Right hindlimb (tissue), 1 donor: ENCODE measurements around the gene ATP6V1F.

ENCODE experiments used
- DNase-seq: peaks from one replicate; pipeline ENCODE4 v3.0.0-alpha.2; 2018

The ATP6V1F gene

DNA sequence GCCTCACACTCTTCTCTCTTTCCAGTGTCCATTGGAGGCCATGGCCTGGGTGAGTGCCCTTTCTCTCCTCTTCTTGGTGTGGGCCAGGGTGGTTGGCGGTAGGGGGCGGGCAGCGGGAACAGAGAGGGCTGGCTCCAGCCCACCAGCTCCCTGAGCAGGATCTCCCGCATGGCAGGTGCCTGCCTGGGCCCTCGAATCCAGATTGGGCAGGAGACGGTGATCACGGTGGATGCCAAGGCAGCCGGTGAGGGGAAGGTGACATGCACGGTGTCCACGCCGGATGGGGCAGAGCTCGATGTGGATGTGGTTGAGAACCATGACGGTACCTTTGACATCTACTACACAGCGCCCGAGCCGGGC, 13.5 kb upstream of the ATP6V1F start:
- no peak for DNase-seq

DNA sequence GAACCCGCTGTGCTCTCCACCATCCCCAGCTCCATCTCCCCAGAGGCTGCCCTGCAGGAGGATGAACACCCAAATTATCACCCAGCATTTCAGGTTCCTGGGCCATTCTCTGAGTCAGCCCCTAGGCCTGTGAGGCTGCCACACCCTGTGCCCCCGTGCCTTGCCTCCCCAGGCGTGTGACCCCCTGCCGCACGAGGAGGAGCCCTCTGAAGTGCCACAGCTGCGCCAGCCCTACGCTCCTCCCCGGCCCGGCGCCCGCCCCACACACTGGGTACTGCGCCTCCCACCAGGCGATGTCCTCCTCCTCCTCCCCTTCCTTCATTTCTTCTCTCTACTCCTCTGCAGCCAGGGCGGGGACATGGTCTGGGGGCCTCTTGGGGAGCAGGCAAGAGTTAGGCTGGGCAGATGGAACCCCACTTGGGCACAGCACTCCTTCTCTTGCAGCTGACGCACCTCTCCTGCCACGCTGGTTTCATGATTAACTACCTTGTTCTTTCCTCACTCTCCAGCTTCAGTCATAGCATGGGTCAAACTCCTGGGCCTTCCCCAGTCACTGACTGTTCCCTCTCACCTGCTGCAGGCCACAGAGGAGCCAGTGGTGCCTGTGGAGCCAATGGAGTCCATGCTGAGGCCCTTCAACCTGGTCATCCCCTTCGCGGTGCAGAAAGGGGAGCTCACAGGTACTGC, 12.7 kb upstream of the ATP6V1F start:
- no peak for DNase-seq

DNA sequence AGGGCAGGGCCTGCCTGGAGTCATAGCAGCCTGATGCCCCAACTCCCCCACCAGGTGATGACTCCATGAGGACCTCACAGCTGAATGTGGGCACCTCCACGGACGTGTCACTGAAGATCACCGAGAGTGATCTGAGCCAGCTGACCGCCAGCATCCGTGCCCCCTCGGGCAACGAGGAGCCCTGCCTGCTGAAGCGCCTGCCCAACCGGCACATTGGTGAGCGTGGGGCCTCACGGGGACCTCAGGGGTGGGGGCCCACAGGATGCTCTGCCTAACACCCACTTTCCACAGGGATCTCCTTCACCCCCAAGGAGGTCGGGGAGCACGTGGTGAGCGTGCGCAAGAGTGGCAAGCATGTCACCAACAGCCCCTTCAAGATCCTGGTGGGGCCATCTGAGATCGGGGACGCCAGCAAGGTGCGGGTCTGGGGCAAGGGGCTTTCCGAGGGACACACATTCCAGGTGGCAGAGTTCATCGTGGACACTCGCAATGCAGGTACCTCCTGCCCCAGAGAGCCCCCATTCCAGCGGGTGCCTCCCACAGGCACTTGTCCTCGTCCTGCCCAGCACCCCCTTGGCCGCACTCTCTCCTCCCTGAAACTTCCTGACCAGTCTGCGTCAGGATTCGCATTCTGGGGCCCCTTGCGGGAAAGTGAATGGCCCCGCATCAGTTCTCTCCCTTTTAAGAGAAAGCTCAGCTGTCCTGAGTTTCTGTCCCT, 10.0 kb upstream of the ATP6V1F start:
- DNase-seq: no peak

DNA sequence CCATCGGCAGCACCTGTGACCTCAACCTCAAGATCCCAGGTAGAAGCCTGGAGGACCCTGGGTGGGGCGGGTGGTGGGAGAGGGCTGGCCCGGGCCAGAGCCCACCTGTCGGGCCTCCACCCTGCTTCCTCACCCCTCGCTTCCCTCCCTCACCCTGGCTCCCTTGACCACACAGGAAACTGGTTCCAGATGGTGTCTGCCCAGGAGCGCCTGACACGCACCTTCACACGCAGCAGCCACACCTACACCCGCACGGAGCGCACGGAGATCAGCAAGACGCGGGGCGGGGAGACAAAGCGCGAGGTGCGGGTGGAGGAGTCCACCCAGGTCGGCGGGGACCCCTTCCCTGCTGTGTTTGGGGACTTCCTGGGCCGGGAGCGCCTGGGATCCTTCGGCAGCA, 8.9 kb upstream of the ATP6V1F start:
- no peak for DNase-seq

DNA sequence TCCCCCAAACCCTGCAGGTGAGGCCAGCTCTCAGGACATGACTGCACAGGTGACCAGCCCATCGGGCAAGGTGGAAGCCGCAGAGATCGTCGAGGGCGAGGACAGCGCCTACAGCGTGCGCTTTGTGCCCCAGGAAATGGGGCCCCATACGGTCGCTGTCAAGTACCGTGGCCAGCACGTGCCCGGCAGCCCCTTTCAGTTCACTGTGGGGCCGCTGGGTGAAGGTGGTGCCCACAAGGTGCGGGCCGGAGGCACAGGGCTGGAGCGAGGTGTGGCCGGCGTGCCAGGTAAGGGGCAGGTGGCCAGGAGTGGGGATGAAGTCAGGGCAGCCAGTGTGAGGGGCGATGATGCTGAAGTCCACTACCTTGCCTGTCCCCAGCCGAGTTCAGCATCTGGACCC, 8.3 kb upstream of the ATP6V1F start:
- no peak for DNase-seq

DNA sequence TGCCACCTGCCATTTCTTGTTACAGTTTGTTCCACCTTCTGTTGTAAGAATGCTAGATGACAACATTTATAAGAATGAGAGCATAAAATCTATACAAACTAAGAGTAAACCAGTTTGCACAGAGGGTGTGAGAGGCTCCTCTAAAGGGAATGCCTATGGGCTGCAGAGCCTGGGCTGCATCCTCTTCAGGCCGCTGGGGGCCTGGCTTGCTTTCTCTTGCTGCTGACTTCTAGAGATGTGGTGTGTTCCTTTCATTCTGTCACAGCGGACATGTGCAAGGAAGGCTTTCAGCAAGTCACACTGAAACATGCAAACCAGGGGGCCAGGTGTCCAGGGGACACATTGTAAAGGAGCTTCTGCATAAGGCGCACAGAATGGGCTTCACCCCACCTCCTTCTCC, 7.1 kb upstream of the ATP6V1F start:
- DNase-seq: no peak

DNA sequence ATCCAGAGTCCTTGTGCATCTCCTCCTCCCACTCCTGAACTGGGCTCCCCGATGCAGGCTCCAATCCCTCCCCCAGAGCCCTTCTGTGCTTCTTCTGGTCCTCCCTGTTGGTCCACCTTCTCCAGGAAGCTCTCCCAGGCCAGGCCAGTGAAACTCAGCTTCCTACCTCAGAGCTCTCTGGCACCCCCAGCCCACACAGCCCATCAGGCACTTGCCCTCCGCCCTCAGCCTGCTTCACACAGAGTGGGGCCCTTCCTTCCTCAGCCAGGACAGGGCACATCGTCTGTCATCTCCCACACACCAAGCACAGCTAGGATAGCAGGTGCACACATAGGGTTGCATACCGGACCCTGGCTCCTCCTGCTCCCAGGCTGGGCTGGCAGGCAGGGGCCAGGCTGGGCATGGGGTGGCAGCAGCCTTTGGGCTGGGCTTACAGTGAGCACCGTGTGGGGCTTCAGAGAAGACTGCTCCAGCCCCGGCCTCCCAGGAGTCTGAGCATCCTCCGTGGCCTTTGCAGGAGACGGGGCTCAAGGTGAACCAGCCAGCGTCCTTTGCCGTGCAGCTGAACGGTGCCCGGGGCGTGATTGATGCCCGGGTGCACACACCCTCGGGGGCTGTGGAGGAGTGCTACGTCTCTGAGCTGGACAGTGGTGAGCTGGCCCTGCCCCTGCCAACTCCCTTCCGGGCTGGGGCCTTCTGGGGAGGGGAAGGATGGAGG, 6.5 kb upstream of the ATP6V1F start:
- no peak for DNase-seq

DNA sequence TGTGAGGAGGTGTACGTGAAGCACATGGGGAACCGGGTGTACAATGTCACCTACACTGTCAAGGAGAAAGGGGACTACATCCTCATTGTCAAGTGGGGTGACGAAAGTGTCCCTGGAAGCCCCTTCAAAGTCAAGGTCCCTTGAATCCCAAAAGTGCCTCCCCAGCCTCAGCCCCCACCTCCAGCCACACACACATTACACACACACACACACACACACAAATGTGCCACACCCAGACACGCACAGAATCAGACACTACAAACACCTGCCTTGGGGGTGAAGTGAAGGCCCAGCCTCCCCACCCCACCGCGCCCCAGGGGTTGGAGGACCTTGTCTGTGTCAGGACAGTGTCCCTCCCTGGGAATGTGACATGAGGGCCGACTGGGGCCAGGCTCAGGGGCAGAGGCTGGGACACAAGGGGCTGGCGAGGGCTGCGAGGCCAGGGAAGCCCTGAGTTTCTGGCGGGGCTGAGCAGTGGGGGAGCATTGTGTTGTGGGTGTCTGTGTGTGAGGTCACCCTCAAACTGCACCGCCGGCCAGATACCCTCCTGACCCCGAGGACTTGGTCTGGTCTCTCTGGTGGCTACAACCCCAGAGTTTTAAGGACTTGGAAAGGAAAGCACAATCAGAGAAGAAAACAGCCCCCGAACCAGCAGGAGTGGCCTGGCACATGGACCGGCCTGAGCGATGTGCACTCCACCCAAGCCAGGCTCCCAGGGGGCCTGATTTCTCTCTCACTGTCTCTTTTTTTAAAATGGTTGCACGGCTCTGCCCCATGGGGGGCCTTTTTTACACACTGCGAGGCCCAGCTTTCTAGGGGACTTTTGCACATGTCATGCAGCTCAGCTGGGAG, 4.0 kb upstream of the ATP6V1F start:
- DNase-seq: no peak

DNA sequence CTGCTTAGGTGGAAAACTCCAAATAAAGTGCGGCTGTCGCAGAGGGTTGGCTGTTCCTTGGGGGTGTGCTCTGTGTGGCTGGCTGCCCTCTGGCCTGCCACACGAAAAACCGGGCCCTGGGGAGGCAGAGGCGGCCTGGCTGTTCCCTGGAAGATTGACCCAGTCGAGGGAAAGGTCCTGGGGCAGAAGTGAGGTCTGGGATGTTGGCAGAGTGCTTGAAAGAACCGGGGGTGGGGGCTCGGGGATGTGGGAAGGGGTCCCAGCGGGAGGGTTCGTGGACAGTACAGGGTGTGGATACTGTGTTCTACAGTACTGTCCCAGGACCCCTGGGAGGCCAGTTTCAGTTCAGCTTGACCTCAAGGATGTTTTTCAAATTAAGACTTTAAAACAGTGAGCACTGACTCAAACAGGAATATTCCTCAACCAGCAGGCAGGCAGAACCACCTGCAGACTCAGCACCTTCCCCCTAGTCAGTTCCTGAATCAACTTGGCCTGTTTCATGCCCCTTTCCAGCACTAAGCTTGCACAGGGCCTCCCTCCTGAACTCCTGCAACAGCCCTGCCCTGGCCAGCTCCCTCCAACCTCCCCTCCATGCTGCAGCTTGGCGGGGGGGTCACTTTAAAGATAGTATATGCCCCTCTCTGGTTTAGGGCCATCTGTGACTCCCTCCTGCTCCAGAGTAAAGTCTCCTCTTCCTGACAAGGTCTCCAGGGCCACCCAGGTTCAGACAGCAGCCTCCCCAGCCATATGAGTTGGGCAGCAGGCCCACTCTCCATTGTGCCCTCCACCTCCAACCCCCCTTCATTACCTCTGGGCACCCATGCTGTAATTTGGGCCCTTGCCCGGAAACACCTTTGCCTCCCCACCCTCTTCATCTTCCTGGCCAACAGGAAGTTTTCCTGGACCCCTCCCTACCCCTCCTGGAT, 3.2 kb upstream of the ATP6V1F start:
- no peak for DNase-seq

DNA sequence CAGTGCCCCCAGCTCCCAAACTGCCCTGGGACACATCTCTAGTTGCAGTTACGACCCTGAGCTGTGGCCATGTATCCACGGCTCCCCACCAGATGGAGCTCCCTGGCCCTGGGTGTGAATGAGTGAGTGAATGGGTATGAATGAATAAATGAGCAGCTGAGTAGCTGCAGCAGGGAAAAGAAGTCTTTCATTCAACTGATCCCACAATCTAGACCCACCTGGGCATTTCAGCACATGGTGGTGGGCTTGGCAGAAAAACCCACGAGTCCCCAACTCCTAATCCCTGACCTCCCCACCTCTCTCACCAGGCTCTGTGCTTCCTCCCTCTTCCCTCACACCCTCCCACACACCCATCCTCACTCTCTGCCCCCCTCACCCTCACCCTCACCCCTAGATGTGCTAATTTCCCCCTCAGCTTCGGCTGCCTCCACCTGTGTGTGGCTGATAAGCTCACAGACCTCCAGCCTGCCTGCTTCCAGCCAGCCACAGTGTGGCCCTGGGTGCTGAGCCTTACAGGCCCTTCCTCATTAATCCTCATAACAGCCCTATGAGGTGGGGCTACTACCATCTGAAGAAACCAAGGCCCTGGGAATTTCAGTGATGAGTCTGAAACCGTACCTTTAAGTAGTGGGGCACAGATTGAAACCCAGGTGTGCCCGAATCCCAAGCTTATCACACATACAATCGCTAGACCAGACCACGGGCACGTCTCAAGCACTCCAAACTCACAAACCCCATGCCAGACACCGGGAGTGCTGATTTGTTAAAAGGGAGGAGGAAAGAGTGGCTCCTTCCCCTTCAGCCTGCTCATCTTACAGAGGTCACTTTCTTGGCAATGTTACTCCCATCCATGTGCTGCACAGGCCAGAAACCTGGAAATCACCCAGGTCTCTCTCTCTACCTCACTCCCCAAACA, 2.2 kb upstream of the ATP6V1F start:
- no peak for DNase-seq

DNA sequence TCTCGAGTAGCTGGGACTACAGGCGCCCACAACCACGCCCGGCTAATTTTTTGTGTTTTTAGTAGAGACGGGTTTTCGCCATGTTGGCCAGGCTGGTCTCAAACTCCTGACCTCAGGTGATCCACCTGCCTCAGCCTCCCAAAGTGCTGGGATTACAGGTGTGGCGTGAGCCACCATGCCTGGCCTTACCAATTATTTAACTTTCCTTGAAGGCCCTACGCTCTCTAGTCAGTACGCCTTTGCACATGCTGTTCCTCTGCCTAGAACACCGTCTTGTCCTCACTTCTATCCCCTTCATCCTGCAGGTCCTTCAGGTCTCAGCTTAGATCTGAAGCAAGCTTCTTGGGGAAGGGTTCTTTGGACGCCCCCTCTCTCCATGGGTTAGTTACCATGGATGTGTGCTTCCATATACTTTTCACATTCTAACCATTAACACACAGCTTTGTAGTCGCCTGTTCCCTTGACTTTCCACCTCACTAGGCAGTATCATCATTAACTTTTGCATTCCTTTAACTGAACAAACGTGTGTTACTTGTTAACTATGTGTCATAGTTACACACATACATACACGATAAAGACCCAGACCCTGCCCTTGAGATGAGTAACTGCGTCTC, 592 bp upstream of the ATP6V1F start:
- DNase-seq: no peak

DNA sequence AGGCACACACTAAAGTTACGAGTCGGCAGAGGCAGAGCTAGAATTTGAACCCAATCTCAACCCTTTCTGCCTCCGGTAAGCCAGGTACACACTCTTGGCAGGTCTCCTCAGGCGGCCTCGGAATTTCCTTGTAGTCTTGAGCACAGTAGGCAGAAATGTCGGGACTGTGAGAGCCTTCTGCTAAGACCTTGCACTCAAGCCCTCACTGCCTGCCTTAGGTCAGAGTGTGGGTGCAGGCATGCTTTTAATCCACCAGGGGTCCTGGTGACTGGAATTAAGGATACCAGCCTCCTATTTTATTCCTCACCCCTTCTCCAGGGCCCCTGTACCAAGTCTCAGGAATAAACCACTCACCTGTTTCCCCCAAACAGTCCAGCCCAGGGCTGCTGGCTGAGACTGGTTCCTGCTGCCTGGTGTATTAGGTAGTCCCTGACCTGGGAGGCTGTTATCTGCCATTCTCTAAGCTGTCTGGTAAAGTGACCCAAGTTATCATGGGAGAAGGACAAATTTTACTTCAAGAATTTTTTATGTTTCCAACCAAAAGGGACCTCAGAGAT, 855 bp downstream of the ATP6V1F start:
- no peak for DNase-seq

DNA sequence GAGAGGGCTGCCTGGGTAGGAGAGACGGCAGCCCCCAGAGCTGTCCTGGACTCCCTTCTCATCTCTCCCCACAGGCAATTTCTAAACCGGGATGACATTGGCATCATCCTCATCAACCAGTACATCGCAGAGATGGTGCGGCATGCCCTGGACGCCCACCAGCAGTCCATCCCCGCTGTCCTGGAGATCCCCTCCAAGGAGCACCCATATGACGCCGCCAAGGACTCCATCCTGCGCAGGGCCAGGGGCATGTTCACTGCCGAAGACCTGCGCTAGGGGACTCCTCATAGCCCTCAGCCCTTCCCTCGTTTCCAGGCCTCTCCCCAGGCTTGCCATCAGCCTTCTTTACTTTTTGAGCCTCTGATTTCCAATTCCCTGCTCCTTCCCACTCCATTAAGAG, 2.6 kb downstream of the ATP6V1F start:
- no peak for DNase-seq

DNA sequence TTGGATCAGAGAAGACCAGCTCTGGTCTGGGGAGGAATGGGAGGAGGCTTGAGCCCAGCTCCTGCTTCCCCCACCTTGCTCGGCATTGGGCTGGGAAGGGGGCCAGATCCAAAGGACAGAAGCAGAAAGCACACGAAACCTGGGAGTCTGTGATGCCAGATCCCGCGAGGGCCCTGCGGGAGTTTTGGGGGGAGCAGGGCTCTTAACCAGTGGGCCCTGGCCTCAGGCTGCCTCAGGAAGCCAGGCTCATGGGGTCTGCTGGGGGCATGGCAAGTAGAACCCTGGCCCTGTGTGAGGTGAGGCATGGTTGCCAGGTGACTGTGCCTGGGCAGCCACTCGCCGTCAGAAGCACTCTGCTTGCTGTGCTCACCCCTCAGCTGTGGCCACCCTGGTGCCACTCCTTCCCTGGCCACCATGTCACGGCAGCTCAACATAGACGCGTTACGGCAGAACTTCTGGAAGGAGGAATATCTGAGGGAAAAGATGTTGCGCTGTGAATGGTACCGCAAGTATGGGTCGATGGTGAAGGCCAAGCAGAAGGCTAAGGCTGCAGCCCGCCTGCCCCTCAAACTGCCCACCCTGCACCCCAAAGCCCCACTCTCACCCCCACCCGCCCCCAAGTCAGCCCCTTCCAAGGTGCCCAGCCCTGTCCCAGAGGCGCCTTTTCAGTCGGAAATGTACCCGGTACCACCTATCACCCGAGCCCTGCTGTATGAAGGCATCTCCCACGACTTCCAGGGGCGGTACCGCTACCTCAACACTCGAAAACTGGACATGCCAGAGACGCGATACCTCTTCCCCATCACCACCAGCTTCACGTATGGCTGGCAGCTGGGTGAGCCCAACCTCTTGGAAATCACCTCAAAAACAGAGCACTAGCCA, 3.6 kb downstream of the ATP6V1F start:
- no peak for DNase-seq

DNA sequence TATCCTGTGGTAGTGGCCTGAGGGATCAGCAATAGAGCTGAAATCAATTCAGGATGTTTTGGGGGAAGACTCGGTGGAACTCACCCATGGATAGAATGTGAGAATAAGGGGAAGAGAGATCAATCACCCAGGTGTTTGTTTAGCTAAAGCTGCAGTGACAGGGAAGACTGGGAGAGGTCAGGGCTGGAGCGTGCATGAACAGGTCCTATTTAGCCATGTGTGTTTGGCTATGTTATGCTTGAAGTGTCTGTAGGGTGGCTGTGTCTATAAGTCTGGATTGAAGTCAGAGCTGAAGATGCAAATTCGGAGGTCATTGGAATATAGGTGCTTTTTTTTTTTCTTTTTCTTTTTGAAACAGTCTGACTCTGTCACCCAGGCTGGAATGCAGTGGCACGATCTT, 4.6 kb downstream of the ATP6V1F start:
- DNase-seq: no peak

DNA sequence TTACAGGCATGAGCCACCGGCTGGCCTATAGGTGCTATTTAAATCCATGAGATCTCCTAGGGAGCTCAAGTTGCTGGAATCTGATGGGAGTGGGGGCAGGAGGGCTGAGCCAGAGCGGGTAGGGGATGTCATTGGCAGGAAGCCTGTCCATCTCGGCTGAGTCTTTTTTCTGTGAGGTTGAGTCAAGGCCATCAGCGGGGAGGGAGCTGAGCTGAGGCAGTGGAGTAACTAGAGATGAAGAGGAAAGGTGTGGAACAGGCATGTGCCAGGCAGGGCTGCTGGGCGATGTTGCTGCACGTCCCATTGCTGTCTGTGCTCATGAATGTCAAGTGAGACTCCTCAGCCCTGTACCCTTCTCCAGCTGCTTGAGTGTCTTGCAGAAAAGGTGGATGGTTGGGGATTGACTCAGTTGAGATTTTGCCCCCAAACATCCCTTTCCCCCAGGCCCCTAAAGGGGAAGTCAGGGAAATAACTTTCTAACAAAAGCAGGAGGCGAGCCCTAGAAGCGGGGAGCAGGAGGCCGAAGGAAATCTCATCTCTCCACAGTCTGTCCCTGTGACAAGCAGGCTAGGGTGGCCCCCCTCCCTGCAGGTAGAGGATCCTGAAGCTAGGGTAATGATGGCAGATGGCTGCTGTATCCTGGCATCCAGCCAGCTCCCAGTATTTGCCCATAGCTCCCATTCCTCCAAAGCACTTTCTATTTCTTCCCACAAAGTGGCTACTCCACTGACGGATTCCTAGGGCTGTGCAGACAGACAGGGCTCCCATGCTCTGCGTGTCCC, 5.4 kb downstream of the ATP6V1F start:
- DNase-seq: no peak

DNA sequence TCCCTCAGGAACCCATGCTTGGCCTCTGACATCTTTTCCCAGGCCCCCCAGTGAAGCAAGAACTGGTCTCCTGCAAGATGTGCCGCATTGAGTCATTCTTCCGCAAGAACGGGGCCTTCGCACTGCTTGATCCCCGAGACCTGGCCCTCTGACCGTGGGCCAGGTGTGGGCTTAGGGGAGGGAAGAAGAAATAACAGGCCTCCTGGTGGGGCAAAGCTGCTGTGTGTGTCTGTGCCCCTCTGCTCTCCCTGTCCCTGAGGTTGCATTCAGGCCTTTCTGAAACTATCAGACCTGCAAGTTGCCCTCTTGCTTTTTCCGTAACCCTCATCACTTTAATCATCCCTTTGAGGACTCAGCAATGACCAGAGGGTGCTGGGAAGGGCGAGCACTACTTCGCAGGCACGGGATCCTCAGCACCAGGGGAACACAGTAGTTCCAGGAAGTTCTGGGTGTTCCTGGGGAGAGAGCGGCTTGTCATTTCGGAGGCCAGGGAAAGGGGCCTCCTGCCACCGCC, 6.0 kb downstream of the ATP6V1F start:
- DNase-seq: no peak
